ENCODE results near the gene WWC2. TPM values are rescaled to one million over a fixed set of nuclear protein-coding genes. Genes with fewer than 3 reads are reported as not detected.

Gene WWC2
- total RNA-seq, 1 donor from 2014 or later: 46.2 TPM

DNA sequence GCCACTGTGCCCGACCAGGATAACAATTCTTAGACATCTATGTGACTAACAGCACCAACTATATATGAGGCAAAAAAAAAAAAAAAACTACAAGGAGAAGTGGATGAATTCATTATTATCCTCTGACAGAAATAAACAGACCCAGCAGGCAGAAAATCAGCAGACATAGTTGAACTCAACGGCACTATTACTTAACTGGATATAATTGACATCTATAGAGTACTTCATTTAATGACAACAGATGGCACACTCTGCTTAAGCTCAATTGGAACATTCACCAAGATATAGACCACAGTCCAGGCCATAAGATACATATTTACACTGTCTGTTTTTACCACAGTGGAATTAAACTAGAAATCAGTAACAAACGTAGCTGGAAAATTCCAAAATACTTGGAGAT lies 207.8 kb downstream of the WWC2 start:
- TF ChIP-seq, protein P1, sequence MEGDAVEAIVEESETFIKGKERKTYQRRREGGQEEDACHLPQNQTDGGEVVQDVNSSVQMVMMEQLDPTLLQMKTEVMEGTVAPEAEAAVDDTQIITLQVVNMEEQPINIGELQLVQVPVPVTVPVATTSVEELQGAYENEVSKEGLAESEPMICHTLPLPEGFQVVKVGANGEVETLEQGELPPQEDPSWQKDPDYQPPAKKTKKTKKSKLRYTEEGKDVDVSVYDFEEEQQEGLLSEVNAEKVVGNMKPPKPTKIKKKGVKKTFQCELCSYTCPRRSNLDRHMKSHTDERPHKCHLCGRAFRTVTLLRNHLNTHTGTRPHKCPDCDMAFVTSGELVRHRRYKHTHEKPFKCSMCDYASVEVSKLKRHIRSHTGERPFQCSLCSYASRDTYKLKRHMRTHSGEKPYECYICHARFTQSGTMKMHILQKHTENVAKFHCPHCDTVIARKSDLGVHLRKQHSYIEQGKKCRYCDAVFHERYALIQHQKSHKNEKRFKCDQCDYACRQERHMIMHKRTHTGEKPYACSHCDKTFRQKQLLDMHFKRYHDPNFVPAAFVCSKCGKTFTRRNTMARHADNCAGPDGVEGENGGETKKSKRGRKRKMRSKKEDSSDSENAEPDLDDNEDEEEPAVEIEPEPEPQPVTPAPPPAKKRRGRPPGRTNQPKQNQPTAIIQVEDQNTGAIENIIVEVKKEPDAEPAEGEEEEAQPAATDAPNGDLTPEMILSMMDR (conservative IDR thresholded peaks at IDR 0.05; ENCODE audit: low read depth, low read length): no peak
- no peak overlapping the region for H3K4me3 ChIP-seq (ENCODE audit: low read depth, low read length)
- no peak for DNase-seq (ENCODE audit: low read depth)

DNA sequence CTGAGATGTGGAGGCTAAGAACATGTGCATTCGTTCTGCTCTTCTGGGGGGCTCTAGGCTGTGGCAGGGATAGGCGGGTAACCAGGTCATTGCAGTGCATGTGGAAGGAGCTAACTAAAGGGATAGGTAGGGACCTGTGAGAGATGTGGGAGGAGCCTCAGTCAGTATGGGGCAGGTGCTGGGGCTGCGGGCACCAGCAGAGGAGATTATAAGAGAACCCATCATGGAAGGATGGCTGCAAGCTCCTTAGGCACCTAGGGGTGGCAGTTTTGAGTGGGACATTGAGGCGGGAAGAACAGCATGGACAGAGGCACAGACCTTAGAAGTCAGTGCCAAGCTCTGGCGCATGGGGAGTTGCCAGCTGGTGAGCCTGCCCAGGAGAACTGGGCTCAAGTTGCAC lies 213.8 kb downstream of the WWC2 start:
- TF ChIP-seq, protein P1 (conservative IDR thresholded peaks at IDR 0.05; ENCODE audit: low read depth, low read length): no peak
- no peak for DNase-seq (ENCODE audit: low read depth)
- no peak overlapping the region for H3K4me3 ChIP-seq (ENCODE audit: low read depth, low read length)

DNA sequence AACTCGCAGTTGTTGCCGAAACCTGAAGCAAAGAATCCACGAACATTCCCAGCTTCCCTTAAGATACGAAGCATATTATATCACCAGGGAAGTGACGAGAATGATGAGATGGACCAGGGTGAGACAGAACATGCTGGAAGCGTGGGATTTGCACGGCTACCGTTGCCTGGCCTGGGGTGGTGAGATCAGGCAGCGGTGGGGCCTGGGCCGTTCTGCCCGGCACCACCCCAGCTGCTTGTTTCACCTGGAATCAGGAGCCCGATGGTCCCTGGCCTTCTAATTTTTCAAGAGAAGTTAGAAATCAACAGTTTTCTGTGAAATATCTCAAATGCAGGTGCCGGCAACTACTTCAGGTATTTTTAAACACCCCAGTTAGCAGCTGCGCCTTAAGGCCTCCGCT lies 215.3 kb downstream of the WWC2 start:
- DNase-seq (ENCODE audit: low read depth): no peak
- no peak overlapping the region for H3K4me3 ChIP-seq (ENCODE audit: low read depth, low read length)
- TF ChIP-seq, protein P1 (conservative IDR thresholded peaks at IDR 0.05; ENCODE audit: low read depth, low read length): no peak

DNA sequence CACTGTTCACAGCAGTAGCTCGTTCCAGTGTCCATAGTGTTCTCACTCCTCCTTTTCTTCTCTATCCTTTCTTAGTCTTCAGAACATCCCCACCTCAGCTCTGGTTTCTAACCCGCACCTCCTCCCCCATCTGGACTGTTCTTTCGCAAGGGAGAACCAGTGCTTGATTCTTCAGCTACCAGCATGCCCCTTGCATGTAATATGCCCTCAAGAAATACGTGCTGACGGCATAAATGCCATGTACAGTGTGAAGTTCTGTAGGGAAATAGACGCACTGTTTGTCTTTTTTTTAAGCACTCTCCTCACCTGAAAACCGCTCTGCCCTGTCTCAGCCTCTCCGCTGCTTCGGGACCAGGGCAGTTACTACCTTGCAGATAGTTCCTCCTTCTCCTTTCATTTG lies 215.7 kb downstream of the WWC2 start:
- no peak for DNase-seq (ENCODE audit: low read depth)
- H3K4me3 ChIP-seq (ENCODE audit: low read depth, low read length): no peak overlapping the region
- TF ChIP-seq, protein P1 (conservative IDR thresholded peaks at IDR 0.05; ENCODE audit: low read depth, low read length): no peak

DNA sequence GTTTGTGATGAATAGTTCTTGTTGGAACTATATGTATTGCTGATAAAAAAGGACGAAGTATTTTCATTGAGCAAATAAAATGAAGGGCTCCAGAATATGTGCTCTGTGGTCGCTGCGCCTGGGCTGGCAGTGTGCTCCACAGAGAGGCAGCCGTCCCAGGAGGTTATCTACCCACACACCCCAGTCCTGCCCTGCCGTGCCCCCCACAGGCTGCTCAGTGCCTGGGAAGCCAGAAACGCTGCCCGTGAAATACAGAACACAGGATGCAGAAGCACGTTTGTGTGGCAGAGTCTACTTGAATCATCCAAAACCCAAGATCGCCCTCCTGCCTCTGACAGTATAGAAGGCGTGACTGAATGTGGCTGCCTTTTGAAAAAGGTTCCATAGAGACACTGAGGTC lies 219.6 kb downstream of the WWC2 start:
- no peak overlapping the region for H3K4me3 ChIP-seq (ENCODE audit: low read depth, low read length)
- TF ChIP-seq, protein P1 (conservative IDR thresholded peaks at IDR 0.05; ENCODE audit: low read depth, low read length): no peak
- no peak for DNase-seq (ENCODE audit: low read depth)

DNA sequence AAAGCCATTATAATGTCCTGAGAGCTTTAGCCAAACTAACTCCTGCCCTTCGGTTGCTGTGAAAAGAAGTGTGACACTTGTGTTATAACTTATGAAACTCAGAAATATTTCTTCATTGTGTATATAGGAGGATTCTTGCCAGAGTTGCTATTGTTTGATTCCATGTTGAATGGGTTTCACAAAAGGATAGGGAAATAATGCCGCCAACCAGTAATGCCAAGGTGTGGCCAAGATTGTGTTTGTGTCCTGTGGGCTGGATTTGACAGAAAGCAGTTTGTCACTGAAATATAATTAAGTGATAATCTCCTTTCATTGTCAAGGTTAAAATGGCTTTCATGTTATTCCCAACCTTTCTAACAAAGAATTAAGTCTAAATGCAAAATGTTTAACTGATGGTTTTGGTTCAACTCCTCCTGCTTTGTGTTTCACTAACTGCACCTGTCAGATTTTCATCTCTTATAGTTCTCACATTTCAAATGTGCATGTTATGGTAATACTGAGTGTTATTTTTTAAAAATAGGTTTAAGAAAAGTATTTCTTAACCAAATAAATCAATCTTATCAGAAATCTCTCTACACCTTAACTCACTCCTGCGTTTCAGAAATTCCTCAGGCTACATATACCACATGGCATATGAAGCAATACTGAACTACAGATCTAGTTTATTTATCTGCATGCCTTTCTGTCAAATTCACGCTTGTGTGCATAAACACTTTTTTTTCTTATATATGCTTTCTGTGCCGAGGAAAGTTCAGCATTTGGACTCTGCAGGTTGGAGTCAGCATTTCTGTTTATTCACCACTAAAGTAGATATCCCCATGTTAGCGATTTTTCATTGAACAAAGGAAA lies 221.4 kb downstream of the WWC2 start, which contains the start of gene CLDN22:
CLDN22 (minus strand) TSS at position 66 of the 849 bp plus-strand sequence; CDS start at position 8, 58 bp downstream.
- TF ChIP-seq, protein P1 (conservative IDR thresholded peaks at IDR 0.05; ENCODE audit: low read depth, low read length): no peak
- no peak for DNase-seq (ENCODE audit: low read depth)
- H3K4me3 ChIP-seq (ENCODE audit: low read depth, low read length): no peak within 1 kb of the TSS

DNA sequence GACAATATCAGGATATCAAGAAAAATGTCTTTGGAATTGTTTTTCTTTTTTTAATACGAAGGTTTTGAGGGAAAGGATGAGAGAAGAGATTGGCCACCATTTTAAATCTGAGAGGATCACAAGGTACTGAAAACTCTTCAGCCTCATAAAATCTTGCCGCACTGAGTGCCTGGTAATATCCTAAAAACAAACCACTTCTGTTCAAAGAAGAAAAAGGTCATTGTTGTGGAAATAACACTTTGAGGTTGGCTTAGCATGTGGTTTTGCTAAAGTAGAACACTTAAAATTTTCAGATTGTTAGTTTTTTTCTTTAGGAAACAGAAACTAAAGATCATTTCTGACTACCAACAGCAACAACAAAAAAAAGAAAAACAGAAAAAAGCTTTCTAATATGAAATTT lies 222.0 kb downstream of the WWC2 start:
- no peak overlapping the region for H3K4me3 ChIP-seq (ENCODE audit: low read depth, low read length)
- DNase-seq (ENCODE audit: low read depth): no peak
- TF ChIP-seq, protein P1 (conservative IDR thresholded peaks at IDR 0.05; ENCODE audit: low read depth, low read length): no peak

All from epithelial cell of proximal tubule (primary cell).